Measurements from ENCODE around the gene CD58.
A peak's percentile ranks its signal among the peaks of the same experiment; 100 is the strongest.

CD58 gene

GRCh38 chr1:116508085-116508983, 62.5 kb downstream of the CD58 start:
- DNase-seq (ENCODE audit: low spot score), result no peak

- DNase-seq (ENCODE audit: low spot score), result no peak
Observed at GRCh38 chr1:116507631-116508030, 63.2 kb downstream of the CD58 start.

DNA sequence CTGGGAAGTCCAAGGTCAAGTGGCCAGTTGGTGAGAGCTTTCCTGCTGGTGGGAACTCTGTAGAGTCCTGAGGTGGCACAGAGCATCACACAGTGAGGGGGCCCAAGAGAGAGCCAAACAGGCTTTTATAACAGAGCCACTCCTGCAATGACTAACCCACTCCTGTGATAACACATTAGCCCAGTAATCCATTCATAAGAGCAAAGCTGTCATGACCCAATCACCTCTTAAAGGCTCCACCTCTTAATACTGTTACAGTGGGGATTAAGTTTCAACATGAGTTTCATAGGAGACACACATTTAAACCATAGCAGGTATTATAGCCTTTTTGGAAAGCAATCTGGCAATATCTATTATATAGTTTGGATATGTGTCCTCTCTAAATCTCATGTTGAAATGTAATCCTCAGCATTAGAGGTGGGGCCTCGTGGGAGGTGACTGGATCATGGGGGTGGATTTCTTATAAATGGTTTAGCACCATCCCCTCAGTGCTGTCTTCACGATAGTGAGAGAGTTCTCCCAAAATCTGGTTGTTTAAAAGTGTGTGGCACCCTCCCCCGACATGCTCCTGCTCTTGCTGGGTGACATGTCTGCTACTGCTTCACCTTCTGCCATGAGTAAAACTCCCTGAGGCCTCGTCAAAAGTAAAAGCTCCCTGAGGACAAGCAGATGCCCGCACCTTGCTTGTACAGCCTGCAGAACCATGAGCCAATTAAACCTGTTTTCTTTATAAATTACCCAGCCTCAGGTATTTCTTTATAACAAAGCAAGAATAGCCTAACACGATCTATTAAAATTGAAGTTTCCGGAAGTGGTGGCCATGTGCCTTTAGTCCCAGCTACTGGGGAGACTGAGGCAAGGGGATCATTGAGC, 64.5 kb downstream of the CD58 start:
- no peak for DNase-seq (ENCODE audit: low spot score)

- peak; percentile 79 for DNase-seq (ENCODE audit: low spot score)
Observed at GRCh38 chr1:116504308-116505156, 66.3 kb downstream of the CD58 start.

GRCh38 chr1:116503546-116504307, 67.1 kb downstream of the CD58 start:
- no peak for DNase-seq (ENCODE audit: low spot score)

DNA sequence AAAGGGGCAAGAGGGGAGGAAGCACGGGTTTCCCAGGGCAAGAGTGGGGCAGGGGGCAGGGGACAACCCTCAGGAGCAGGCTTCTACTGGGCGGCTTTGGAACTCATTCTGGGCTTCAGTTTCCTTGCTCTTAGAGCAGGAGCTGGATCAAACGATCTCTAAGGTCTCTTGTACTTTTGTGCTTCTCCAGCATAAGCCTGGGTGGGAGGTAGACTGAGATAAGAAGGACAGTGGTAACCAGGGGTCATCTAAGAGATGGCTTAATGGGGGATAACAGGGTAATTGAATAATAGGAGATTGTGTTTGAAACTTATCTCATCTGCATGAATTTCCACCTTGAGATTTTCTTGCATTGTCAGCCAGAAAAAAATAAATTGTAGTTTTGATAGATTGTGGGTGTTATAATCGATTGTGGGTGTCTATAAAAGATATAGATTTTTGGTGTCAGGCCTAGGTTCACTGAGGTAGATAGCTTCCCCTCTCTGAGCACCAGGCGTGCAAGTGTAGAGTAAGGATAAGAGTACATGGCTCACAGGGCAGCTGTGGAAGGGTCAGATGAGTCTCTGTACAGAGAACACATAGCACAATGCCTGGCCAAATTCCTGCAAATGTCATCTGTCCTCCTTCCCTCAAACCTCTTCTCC, 68.0 kb downstream of the CD58 start:
- DNase-seq (ENCODE audit: low spot score), result no peak

GRCh38 chr1:116501870-116502244, 69.0 kb downstream of the CD58 start:
- DNase-seq (ENCODE audit: low spot score), result no peak

DNA sequence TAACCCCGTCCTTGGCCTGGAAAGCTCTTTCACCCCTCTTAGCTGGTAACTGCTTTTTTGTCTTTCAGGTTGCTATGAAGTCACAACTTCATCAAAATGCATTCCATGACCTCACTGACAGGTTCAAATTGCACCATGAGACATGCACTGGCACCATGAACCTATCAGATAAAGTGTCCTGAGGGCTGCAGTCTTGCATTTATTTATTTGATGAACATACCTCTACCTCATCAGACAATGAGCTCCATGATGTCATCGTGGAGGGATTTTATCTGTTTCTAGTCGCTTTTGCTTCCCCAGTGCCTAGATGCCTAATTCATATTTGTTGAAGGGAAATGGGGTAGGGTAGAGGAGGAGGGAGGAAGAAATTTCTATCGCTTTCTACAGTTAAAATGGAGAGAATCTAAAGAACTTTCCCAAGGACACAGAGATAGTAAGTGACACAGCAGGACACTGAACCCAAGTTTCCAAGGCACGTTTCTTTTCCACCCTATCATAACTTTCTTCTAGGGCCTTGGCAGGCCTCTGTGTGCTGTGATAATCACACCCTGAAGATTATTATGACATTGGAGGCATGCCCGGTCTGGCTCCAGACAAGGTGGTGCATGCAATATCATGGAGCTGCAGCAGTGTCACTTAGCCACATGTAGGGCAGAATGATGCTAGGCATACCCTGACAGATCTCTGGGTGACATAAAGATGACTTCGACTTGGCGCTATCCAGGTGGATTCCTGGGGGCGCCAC, 69.5 kb downstream of the CD58 start:
- no peak for DNase-seq (ENCODE audit: low spot score)

DNA sequence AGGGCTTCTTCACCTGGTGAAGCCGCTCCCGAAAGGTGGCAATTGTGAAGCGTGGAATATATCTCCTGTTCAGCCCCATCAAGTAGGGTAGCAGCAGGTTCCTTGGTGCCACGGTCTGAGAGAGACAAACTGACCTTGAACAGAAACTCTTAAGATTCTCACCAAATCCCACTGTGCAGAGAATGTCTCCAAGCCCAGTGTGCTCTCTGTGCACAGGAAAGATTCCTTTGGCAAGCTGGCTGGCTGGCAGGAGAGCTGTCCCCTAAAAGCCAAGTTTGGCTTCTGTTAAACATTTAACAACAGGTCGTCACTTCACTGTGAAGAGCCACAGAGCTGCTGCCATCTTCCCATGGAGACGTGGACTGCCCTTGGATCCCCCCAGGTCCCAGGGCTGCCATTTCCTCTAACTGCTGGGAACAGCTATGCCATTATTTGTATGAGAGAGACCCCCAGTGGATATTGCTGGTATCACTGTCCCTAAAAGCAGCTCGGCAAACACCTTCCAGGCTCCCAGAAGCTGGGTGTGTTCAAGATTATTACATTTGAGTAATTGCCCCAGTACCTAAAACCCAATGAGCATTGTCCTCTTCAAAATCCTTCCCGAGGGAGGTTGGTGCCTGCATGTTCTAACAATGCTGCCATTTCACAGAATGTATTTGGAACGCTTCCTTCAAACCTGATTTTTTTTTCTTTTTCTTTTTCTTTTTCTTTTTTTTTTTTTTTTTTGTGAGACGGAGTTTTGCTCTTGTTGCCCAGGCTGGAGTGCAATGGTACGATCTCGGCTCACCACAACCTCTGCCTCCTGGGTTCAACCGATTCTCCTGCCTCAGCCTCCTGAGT, 71.8 kb downstream of the CD58 start:
- peak; percentile 85 for DNase-seq (ENCODE audit: low spot score)

DNA sequence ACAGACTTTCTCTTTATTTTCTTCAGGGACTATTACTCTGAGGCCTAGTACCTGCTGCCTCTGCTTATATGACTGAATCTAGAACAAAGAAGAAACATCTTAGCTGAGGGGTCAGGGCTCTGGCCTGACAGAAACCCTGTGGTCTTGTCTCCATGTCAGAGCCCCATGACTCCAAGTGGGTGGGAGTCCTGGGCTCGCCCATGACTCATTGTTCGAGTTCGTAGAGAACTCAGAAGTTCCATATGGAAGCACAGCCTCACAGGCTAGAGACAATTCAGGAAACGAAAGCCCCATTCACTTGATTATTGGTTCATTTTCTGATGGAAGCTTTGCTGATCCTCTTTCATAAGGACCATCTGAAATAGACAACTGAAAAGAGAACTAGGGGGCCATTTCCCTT, 73.2 kb downstream of the CD58 start:
- peak; percentile 38 for DNase-seq (ENCODE audit: low spot score)

GRCh38 chr1:116496898-116497297, 73.9 kb downstream of the CD58 start:
- DNase-seq (ENCODE audit: low spot score), result no peak

GRCh38 chr1:116496380-116496779, 74.4 kb downstream of the CD58 start:
- DNase-seq (ENCODE audit: low spot score), result peak; percentile 78

GRCh38 chr1:116495535-116495934, 75.3 kb downstream of the CD58 start:
- peak; percentile 60 for DNase-seq (ENCODE audit: low spot score)

DNA sequence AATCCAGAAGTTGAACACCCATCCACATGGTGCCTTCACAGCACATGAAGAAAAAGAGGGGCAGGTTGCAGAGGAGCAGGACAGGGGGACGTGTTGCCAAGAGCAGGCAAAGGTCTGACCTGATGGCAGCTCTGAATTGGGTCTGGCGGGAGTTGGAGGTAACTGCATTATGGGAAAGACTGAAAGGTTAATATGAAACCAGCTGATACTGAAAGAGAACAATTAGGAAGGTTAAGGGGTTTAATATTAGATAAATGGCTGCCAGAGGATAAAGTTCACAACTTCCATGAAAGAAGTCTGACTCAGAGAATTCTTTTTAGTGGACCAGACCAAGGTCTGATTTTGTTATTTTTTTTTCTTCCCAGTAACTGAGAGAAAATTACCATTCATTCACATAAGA, 76.1 kb downstream of the CD58 start:
- no peak for DNase-seq (ENCODE audit: low spot score)

DNA sequence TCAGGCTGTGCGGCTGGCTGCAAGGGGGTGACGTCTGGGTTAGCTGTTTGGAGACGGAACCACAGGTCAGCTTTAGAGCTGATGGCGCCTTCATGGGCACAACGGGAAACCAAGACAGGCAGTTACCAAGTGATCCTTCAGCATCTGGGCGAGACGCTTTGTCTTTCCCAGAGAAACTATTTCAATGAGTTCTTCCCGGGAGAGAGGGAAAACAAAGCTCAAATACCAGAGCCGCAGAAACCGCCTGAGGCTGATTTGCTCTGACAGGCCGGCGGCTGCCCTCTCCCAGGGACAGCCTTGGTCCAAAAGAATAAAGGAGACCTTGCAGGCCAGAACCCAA, 76.5 kb downstream of the CD58 start:
- DNase-seq (ENCODE audit: low spot score), result no peak

DNA sequence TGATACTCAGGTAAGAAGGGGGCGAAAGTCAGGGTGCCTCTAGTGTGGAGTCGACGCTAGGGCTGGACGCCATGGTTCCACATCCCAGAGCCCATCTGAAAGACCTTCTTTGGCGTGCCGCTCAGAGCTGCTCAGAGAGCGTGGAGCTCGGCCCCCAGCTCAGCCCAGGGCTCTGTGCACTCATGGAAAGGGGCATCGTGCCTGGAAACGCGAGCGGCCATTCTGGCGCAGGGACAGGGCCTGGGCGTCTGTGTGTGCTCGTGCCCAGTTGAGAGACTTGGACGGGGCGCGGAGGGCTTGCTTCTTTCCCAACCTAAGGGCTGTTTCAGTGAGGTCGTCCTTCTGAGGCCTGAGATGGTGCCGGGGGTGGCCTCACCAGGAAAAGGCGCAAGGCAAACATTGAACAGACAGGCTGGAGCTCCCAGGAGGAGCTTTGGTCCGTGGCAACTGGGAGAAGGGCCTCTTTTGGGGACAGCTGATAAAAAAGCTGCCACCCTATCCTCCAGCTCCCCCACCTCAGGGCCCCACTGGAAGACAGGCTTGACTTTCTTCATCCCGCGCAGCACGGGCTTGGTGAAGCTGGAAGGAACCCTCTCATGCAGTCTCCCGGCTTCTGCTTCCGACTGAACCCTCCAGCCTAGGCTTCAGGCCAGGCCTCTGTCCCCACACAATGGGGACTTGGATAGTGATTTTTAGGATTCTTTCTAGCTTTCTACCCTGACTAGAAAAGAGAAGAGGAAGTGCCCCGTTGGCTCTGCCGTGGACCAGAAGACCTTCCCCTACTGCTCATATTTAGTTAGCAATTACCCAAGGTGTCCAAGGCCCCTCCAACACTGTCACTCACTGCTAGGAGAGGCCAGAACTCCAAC, 77.1 kb downstream of the CD58 start:
- no peak for DNase-seq (ENCODE audit: low spot score)

GRCh38 chr1:116493036-116493435, 77.8 kb downstream of the CD58 start:
- DNase-seq (ENCODE audit: low spot score), result no peak

DNA sequence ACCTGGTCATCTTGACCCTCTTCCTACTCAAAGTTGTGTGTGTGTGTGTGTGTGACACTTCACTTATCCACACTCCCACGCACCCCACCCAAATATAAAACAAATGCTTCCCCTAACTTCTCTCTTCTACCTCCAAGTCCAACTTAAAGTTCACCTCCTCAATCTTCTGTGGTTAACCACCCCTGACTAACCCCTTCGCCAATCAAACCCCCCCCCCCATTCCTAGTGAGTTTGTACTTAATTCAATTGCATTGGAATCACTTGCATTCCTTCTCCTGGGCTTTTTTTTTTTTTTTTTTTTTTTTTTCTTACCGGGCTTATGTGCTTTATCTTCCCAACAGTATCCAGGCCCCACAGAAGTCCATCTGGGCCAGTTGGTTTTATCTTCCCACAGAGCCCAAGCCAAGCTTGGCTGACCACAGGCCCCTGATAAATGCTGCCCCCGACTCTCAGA, 78.4 kb downstream of the CD58 start:
- no peak for DNase-seq (ENCODE audit: low spot score)

Data from GM03348 (cell line).